Progenitor cell of endocrine pancreas (in vitro differentiated cells): ENCODE data around the gene FOXD2. TPM values are rescaled to one million over a fixed set of nuclear protein-coding genes. Genes with fewer than 3 reads are reported as not detected.
A peak's percentile ranks its signal among the peaks of the same experiment; 100 is the strongest.

Source experiments
- DNase-seq: peaks from one replicate; pipeline ENCODE4 v3.0.0; 2021; ENCODE audit warnings: low spot score; ENCODE audit not compliant: unreplicated experiment
- H3K27ac Mint-ChIP-seq: 2 replicates; pipeline ENCODE4 v1.8.0; 2021; ENCODE audit warnings: mild to moderate bottlenecking, moderate library complexity, mixed read lengths
- H3K27me3 Mint-ChIP-seq: 2 replicates; pipeline ENCODE4 v1.8.0; 2021; ENCODE audit warnings: mixed read lengths
- H3K36me3 Mint-ChIP-seq: 2 replicates; pipeline ENCODE4 v1.8.0; 2022; ENCODE audit warnings: mixed read lengths; ENCODE audit not compliant: insufficient read depth
- H3K4me1 Mint-ChIP-seq: 2 replicates; pipeline ENCODE4 v1.8.0; 2021; ENCODE audit warnings: low read depth, mixed read lengths
- H3K4me3 Mint-ChIP-seq: 2 replicates; pipeline ENCODE4 v1.8.0; 2021; ENCODE audit warnings: low read depth, mild to moderate bottlenecking, moderate library complexity, mixed read lengths
- H3K9me3 Mint-ChIP-seq: 2 replicates; pipeline ENCODE4 v1.8.0; 2021; ENCODE audit warnings: low read depth, mixed read lengths
- long read RNA-seq: library from polyadenylated mRNA; unstranded; transcript quantifications from one replicate; pipeline ENCODE4 v2.0.0, GENCODE V29; 2020
- total RNA-seq: library from RNA; stranded (reverse); gene quantifications from 2 replicates; pipeline ENCODE4 v1.2.1, GENCODE V29; 2021
- TF ChIP-seq, protein P1 (sequence below): fragments of 200-600 bp; sonication (generic); IDR thresholded peaks from one replicate; pipeline ENCODE4 v1.5.0; 2021; ENCODE audit warnings: antibody characterized with exemption, mild to moderate bottlenecking; ENCODE audit not compliant: unreplicated experiment

The FOXD2 gene
- total RNA-seq: 0.05 TPM in 1 of 2 replicates, not detected in the other
- long read RNA-seq: 0 reads

DNA sequence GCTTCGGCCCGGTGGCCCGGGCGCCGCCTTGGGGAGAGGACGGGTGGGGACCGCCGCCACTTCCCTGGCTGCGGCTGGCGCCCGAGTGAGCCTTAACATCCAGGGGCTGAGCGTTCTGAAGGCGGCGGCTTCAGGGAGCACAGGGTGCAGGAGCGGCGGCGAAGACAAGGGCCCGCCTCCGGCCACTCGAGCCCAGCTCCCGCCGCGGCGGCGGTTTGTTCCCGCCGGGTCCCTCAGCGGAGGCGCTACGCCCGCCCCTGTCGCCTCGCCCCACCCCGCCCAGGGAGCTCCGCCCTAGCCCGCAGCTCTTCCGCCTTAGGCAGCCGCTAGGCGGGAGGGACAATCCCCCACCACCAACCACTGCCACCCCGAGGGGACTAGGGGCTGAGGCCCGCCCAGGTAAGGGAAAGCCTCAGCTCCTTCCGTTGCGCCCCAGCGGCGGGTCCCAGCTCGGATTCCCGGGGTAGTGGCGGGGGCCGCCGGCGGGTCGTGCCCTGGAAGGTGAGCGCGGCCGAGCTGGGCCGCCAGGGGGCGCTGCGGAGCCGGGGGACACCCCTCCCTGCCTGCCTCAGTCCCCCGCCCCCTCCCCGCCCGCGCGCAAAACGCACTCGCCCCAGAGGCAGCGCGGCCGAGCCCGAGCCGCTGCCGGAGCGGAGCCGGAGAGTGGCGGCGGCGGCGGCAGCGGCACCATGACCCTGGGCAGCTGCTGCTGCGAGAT, at the start of gene FOXD2:
FOXD2 (plus strand) TSS at position 598 of the 718 bp plus-strand sequence; CDS start at position 690, 92 bp downstream.
- peak within 1 kb of the TSS; percentile 68 for H3K4me3 Mint-ChIP-seq
- peaks cover 10% of the 10 kb centered on the region for H3K4me1 Mint-ChIP-seq
- TF ChIP-seq, protein P1, sequence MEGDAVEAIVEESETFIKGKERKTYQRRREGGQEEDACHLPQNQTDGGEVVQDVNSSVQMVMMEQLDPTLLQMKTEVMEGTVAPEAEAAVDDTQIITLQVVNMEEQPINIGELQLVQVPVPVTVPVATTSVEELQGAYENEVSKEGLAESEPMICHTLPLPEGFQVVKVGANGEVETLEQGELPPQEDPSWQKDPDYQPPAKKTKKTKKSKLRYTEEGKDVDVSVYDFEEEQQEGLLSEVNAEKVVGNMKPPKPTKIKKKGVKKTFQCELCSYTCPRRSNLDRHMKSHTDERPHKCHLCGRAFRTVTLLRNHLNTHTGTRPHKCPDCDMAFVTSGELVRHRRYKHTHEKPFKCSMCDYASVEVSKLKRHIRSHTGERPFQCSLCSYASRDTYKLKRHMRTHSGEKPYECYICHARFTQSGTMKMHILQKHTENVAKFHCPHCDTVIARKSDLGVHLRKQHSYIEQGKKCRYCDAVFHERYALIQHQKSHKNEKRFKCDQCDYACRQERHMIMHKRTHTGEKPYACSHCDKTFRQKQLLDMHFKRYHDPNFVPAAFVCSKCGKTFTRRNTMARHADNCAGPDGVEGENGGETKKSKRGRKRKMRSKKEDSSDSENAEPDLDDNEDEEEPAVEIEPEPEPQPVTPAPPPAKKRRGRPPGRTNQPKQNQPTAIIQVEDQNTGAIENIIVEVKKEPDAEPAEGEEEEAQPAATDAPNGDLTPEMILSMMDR: peak; percentile 100
- no peaks in the 10 kb centered on the region for H3K9me3 Mint-ChIP-seq
- peak; percentile 95 for DNase-seq
- H3K27me3 Mint-ChIP-seq: peaks cover 46% of the 10 kb centered on the region
- no peak within 1 kb of the TSS for H3K27ac Mint-ChIP-seq
- no peaks in the 10 kb centered on the region for H3K36me3 Mint-ChIP-seq

DNA sequence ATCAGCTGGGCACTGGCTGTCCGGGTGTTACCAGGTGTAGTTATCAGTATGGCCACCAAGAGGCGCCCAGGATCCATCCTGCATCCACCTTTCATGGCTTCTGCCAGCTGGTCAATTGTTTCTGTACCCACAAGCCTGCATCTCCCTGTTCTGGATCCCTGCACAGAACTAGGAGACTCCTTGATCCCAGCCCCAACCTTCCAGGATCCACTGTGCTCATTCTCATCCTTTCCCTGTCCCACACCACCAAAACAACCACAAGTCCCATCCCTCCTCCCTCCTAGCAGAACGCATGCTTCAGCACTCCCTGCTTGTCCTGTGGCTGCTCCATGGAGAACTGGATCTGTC, 49.0 kb upstream of the FOXD2 start:
- Mint-ChIP-seq H3K27me3 (peaks cover 20% of the 10 kb centered on the region), H3K9me3 (no peaks in the 10 kb centered on the region), H3K36me3 (peaks cover 4% of the 10 kb centered on the region), H3K4me3 (no peak overlapping the region), H3K4me1 (peaks cover 19% of the 10 kb centered on the region), H3K27ac (no peak overlapping the region)
- TF ChIP-seq, protein P1: peak; percentile 73
- DNase-seq: peak; percentile 49

DNA sequence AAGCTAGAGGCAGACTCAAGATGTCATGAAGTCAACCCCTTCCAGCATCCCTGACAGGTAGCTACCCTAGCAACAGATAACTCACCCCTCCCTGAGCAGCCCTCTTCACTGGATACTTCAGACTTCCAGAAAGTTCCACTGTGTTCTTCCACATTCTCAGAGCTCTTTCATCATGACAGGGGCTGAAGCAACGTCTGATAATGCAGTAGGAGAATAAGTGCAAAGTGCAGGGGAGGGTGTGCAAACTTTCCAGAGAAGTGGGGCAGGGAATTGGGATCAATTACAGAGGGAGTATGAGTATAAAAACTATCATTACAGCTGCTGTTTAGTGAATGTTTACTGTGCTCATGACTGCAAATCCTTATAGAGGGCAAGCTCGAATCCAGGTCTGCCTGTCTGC, 48.1 kb upstream of the FOXD2 start:
- H3K4me3 Mint-ChIP-seq: no peak overlapping the region
- H3K4me1 Mint-ChIP-seq: peaks cover 17% of the 10 kb centered on the region
- TF ChIP-seq, protein P1: no peak
- no peaks in the 10 kb centered on the region for H3K36me3 Mint-ChIP-seq
- H3K27ac Mint-ChIP-seq: peak overlapping the region; percentile 33
- peaks cover 26% of the 10 kb centered on the region for H3K27me3 Mint-ChIP-seq
- no peak for DNase-seq
- H3K9me3 Mint-ChIP-seq: no peaks in the 10 kb centered on the region

DNA sequence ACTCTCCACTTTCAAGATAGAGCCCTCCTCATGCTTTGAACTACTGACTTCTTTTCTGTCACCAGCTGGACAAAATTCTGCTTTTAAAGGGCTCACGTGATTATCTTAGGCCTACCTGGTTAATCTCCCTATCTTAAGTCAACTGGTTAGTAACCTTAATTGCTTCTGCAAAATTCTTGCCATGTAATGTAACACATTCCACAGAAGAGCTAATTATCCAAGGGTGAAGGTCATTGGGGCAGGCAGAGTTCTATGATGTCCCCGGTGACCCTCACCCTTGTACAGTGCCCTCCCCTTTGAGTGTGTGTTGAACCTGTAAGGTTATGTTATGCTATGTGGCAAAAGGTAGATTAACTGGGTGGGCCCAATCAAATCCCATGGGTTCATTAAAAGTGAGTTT, 47.0 kb upstream of the FOXD2 start:
- no peaks in the 10 kb centered on the region for H3K36me3 Mint-ChIP-seq
- H3K27me3 Mint-ChIP-seq: peaks cover 32% of the 10 kb centered on the region
- DNase-seq: no peak
- TF ChIP-seq, protein P1: no peak
- H3K4me3 Mint-ChIP-seq: no peak overlapping the region
- H3K4me1 Mint-ChIP-seq: peaks cover 17% of the 10 kb centered on the region
- no peaks in the 10 kb centered on the region for H3K9me3 Mint-ChIP-seq
- H3K27ac Mint-ChIP-seq: peak overlapping the region; percentile 35

DNA sequence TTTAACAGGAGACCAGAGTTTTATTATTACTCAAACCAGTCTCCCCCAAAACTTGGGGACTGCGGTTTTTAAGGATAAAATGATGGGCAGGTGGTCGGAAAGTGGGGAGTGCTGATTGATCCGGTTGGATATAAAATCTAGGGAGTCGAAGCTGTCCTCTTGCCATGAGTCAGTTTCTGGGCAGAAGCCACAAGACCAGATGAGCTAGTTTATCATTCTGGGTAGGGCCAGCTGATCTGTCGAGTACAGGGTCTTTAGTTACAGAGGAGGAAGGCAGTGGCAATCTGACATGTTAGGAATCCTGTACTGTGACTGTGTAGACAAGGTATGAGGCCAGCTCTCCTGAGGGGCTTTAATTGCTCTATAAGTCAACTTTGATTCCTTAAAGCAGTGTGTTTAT, 44.7 kb upstream of the FOXD2 start:
- H3K4me3 Mint-ChIP-seq: no peak overlapping the region
- no peak overlapping the region for H3K27ac Mint-ChIP-seq
- no peaks in the 10 kb centered on the region for H3K36me3 Mint-ChIP-seq
- TF ChIP-seq, protein P1: no peak
- peaks cover 33% of the 10 kb centered on the region for H3K27me3 Mint-ChIP-seq
- no peak for DNase-seq
- no peaks in the 10 kb centered on the region for H3K9me3 Mint-ChIP-seq
- H3K4me1 Mint-ChIP-seq: peaks cover 17% of the 10 kb centered on the region
